Liver (tissue), 3 donors: ENCODE measurements around the gene OR2A42.
"Not testable (repeated sequence)": the region's sequence is repeated elsewhere in the genome, so short reads cannot be mapped to it uniquely, and the experiment has no call there.

ENCODE experiments used
- ATF3 ChIP-seq: IDR thresholded peaks from 2 replicates; pipeline ENCODE4 v1.6.1; 2016; ENCODE audit warnings: antibody characterized with exemption
- CTCF ChIP-seq: fragments of 150-350 bp; IDR thresholded peaks from 2 replicates; pipeline ENCODE4 v1.5.1; 2017; ENCODE audit warnings: improper control_type of control experiment, low read depth, low read length; ENCODE audit not compliant: missing input control
- GABPA ChIP-seq, 2 donors: IDR thresholded peaks in 1 of 2; conservative IDR thresholded peaks in 1 of 2; 2 replicates each; pipeline ENCODE4 v1.6.1; 2016; ENCODE audit warnings: antibody characterized with exemption in 2 of 2, mild to moderate bottlenecking in 1 of 2, moderate library complexity in 1 of 2
- HNF4G ChIP-seq: IDR thresholded peaks from 2 replicates; pipeline ENCODE4 v1.6.1; 2016; ENCODE audit warnings: antibody characterized with exemption
- REST ChIP-seq: IDR thresholded peaks from 2 replicates; pipeline ENCODE4 v1.6.1; 2016; ENCODE audit warnings: antibody characterized with exemption, mild to moderate bottlenecking
- RXRA ChIP-seq, 2 donors: IDR thresholded peaks; 2 replicates each; pipeline ENCODE4 v1.6.1; 2017 to 2018; ENCODE audit warnings: antibody characterized with exemption in 2 of 2, mild to moderate bottlenecking in 1 of 2
- YY1 ChIP-seq: IDR thresholded peaks from 2 replicates; pipeline ENCODE4 v1.6.1; 2016; ENCODE audit warnings: antibody characterized with exemption, mild to moderate bottlenecking
- ZBTB33 ChIP-seq: IDR thresholded peaks from 2 replicates; pipeline ENCODE4 v1.6.1; 2016; ENCODE audit warnings: antibody characterized with exemption
- donor health status: healthy.
- donor health status: healthy.

GRCh38 chr7:144187848-144188247, 51.6 kb downstream of the OR2A42 start:
- TF ChIP-seq CTCF; REST; YY1; RXRA (IDR thresholded peaks at IDR 0.05); GABPA (IDR thresholded peaks at IDR 0.05 in 1 of 2, conservative IDR thresholded peaks at IDR 0.05 in 1 of 2); HNF4G; ZBTB33; ATF3: not testable (repeated sequence)
